Measurements from ENCODE around the gene TMPO. TPM values are rescaled to one million over a fixed set of nuclear protein-coding genes. Genes with fewer than 3 reads are reported as not detected.
"Not testable (repeated sequence)": the region's sequence is repeated elsewhere in the genome, so short reads cannot be mapped to it uniquely, and the experiment has no call there.

Gene TMPO
- polyA plus RNA-seq, 1 donor (not counting 4 experiments of a cell fraction or from before 2014, with no cell fraction given), result 41.0 TPM

- no peaks in the 10 kb centered on the region for H4K20me1 ChIP-seq (ENCODE audit: control insufficient read depth, extremely low read depth, insufficient read depth, low read length)
- H3K9ac ChIP-seq (ENCODE audit: control insufficient read depth, extremely low read depth, insufficient read depth, low read length), result no peak overlapping the region
- TF ChIP-seq EZH2 (IDR thresholded peaks at IDR 0.05; ENCODE audit: low read length) (no peak), CTCF (optimal IDR thresholded peaks at IDR 0.05 in 1 of 3, IDR thresholded peaks at IDR 0.05 in 1 of 3, conservative IDR thresholded peaks at IDR 0.05 in 1 of 3; ENCODE audit: extremely low read depth in 1 of 3, insufficient read depth in 2 of 3, low read length in 3 of 3) (no peak)
- H3K4me2 ChIP-seq (ENCODE audit: control insufficient read depth, extremely low read depth, insufficient read depth, low read depth, low read length), result no peak overlapping the region
- no peaks in the 10 kb centered on the region for H3K9me1 ChIP-seq (ENCODE audit: control insufficient read depth, extremely low read depth, insufficient read depth, low read length)
- DNase-seq (ENCODE audit: low read depth, low spot score), result no peak
- H3K36me3 ChIP-seq (ENCODE audit: control insufficient read depth in 2 of 2, extremely low read depth in 1 of 2, insufficient read depth in 2 of 2, low read length in 2 of 2), result peaks cover 1 to 2% of the 10 kb centered on the region in 2 experiments
- H3K27ac ChIP-seq (ENCODE audit: control insufficient read depth, insufficient read depth, low read length), result no peak overlapping the region
- no peaks in the 10 kb centered on the region for H3K4me1 ChIP-seq (ENCODE audit: control insufficient read depth, extremely low read depth, insufficient read depth, low read length)
- H3K27me3 ChIP-seq (ENCODE audit: control insufficient read depth, extremely low read depth, insufficient read depth, low read length), result no peaks in the 10 kb centered on the region
- no peak for FAIRE-seq
- dilution Hi-C loops (cut with MboI; ENCODE audit: extremely low pct_ligation_motif_present, low sequenced_read_pairs), result no loop called here
- H3K79me2 ChIP-seq (ENCODE audit: control insufficient read depth, insufficient read depth, low read length), result no peaks in the 10 kb centered on the region
- no peak overlapping the region for H3K4me3 ChIP-seq (ENCODE audit: control insufficient read depth in 2 of 3, extremely low read depth in 1 of 3, insufficient read depth in 2 of 3, low read depth in 1 of 3, low read length in 3 of 3)
- no peaks in the 10 kb centered on the region for H3K9me3 ChIP-seq (ENCODE audit: control insufficient read depth, low read depth, low read length)
- no peak overlapping the region for H2AFZ ChIP-seq (ENCODE audit: control insufficient read depth, low read length)
These were observed 34.2 kb downstream of the TMPO start for GRCh38 chr12:98549371-98550110.

GRCh38 chr12:98551787-98552186 is 36.4 kb downstream of the TMPO start:
- no peaks in the 10 kb centered on the region for H3K4me1 ChIP-seq (ENCODE audit: control insufficient read depth, extremely low read depth, insufficient read depth, low read length)

GRCh38 chr12:98558097-98558496 is 42.7 kb downstream of the TMPO start:
- H3K27ac ChIP-seq (ENCODE audit: control insufficient read depth, insufficient read depth, low read length); H3K36me3 ChIP-seq (ENCODE audit: control insufficient read depth in 2 of 2, extremely low read depth in 1 of 2, insufficient read depth in 2 of 2, low read length in 2 of 2); H3K9ac ChIP-seq (ENCODE audit: control insufficient read depth, extremely low read depth, insufficient read depth, low read length); H2AFZ ChIP-seq (ENCODE audit: control insufficient read depth, low read length); DNase-seq (ENCODE audit: low read depth, low spot score); H3K9me1 ChIP-seq (ENCODE audit: control insufficient read depth, extremely low read depth, insufficient read depth, low read length); H4K20me1 ChIP-seq (ENCODE audit: control insufficient read depth, extremely low read depth, insufficient read depth, low read length); H3K9me3 ChIP-seq (ENCODE audit: control insufficient read depth, low read depth, low read length); H3K79me2 ChIP-seq (ENCODE audit: control insufficient read depth, insufficient read depth, low read length); H3K4me2 ChIP-seq (ENCODE audit: control insufficient read depth, extremely low read depth, insufficient read depth, low read depth, low read length); dilution Hi-C loops (cut with MboI; ENCODE audit: extremely low pct_ligation_motif_present, low sequenced_read_pairs); H3K4me1 ChIP-seq (ENCODE audit: control insufficient read depth, extremely low read depth, insufficient read depth, low read length); FAIRE-seq; H3K27me3 ChIP-seq (ENCODE audit: control insufficient read depth, extremely low read depth, insufficient read depth, low read length); H3K4me3 ChIP-seq (ENCODE audit: control insufficient read depth in 2 of 3, extremely low read depth in 1 of 3, insufficient read depth in 2 of 3, low read depth in 1 of 3, low read length in 3 of 3): not testable (repeated sequence)

More at GRCh38 chr12:98551787-98552186, 36.4 kb downstream of the TMPO start:
- Histone ChIP-seq H3K9me3 (ENCODE audit: control insufficient read depth, low read depth, low read length) (no peaks in the 10 kb centered on the region), H2AFZ (ENCODE audit: control insufficient read depth, low read length) (no peak overlapping the region), H3K27me3 (ENCODE audit: control insufficient read depth, extremely low read depth, insufficient read depth, low read length) (no peaks in the 10 kb centered on the region), H3K9ac (ENCODE audit: control insufficient read depth, extremely low read depth, insufficient read depth, low read length) (no peak overlapping the region), H3K4me3 (ENCODE audit: control insufficient read depth in 2 of 3, extremely low read depth in 1 of 3, insufficient read depth in 2 of 3, low read depth in 1 of 3, low read length in 3 of 3) (no peak overlapping the region), H3K27ac (ENCODE audit: control insufficient read depth, insufficient read depth, low read length) (no peak overlapping the region), H3K9me1 (ENCODE audit: control insufficient read depth, extremely low read depth, insufficient read depth, low read length) (no peaks in the 10 kb centered on the region), H3K79me2 (ENCODE audit: control insufficient read depth, insufficient read depth, low read length) (no peaks in the 10 kb centered on the region), H3K4me2 (ENCODE audit: control insufficient read depth, extremely low read depth, insufficient read depth, low read depth, low read length) (no peak overlapping the region), H4K20me1 (ENCODE audit: control insufficient read depth, extremely low read depth, insufficient read depth, low read length) (no peaks in the 10 kb centered on the region), H3K36me3 (ENCODE audit: control insufficient read depth in 2 of 2, extremely low read depth in 1 of 2, insufficient read depth in 2 of 2, low read length in 2 of 2) (peaks cover 1 to 2% of the 10 kb centered on the region in 2 experiments)
- no peak for DNase-seq (ENCODE audit: low read depth, low spot score)
- dilution Hi-C loops (cut with MboI; ENCODE audit: extremely low pct_ligation_motif_present, low sequenced_read_pairs), result no loop called here
- TF ChIP-seq EZH2 (IDR thresholded peaks at IDR 0.05; ENCODE audit: low read length), result no peak
- no peak for FAIRE-seq

Data from keratinocyte (primary cell).